M059J (cell line): ENCODE measurements around the gene CHPF. TPM values are rescaled to one million over a fixed set of nuclear protein-coding genes. Genes with fewer than 3 reads are reported as not detected.

Experiments used
- DNase-seq: peaks from one replicate; pipeline ENCODE4 v3.0.0-alpha.2; 2012; ENCODE audit warnings: low read depth
- total RNA-seq: library from RNA; depleted of rRNA; stranded (reverse); fragments of >200 nt; shearing (Covaris generic); gene quantifications from 2 replicates; pipeline ENCODE4 v1.2.3, GENCODE V29; 2014; rRNA removed

The CHPF gene
- 117 and 227 TPM in 2 replicates for total RNA-seq

GRCh38 chr2:219543596-219544358 lies at the start of gene CHPF, which contains the start of gene TMEM198:
Gene CHPF, minus strand, starts transcription at chr2:219543809. Its CDS starts 271 bp downstream, at chr2:219543538.
Gene TMEM198, plus strand, starts transcription at chr2:219544028. Its CDS starts 700 bp downstream, at chr2:219544728.
- peak; percentile 97 for DNase-seq

- no peak for DNase-seq
Measured at GRCh38 chr2:219593154-219593553, 49.5 kb upstream of the CHPF start.

- DNase-seq, result no peak
Measured at GRCh38 chr2:219592736-219593135, 49.1 kb upstream of the CHPF start.

GRCh38 chr2:219591091-219591490 lies 47.5 kb upstream of the CHPF start:
- no peak for DNase-seq

- DNase-seq, result no peak
Measured at GRCh38 chr2:219581346-219581745, 37.7 kb upstream of the CHPF start.

GRCh38 chr2:219578811-219579613 lies 35.4 kb upstream of the CHPF start:
- DNase-seq, result no peak

GRCh38 chr2:219576505-219577388 lies 33.1 kb upstream of the CHPF start:
- peak; percentile 34 for DNase-seq

- DNase-seq, result no peak
Measured at GRCh38 chr2:219575566-219576504, 32.2 kb upstream of the CHPF start.

GRCh38 chr2:219574484-219575311 lies 31.1 kb upstream of the CHPF start:
- no peak for DNase-seq

GRCh38 chr2:219573166-219573565 lies 29.6 kb upstream of the CHPF start:
- DNase-seq, result no peak

GRCh38 chr2:219572237-219573001 lies 28.8 kb upstream of the CHPF start, which contains the start of gene INHA:
Gene INHA, plus strand, starts transcription at chr2:219572310. Its CDS starts 65 bp downstream, at chr2:219572375.
- DNase-seq, result no peak

GRCh38 chr2:219571311-219572236 lies 28.0 kb upstream of the CHPF start, which contains the start of gene OBSL1:
Gene OBSL1, minus strand, starts transcription at chr2:219571539. Its CDS starts 307 bp downstream, at chr2:219571232.
- DNase-seq, result peak; percentile 81

- DNase-seq, result no peak
Measured at GRCh38 chr2:219570924-219571310, 27.3 kb upstream of the CHPF start.

GRCh38 chr2:219570194-219570923 lies 26.8 kb upstream of the CHPF start:
- DNase-seq, result peak; percentile 33

- no peak for DNase-seq
Measured at GRCh38 chr2:219569635-219570034, 26.0 kb upstream of the CHPF start.

GRCh38 chr2:219569041-219569440 lies 25.4 kb upstream of the CHPF start:
- peak; percentile 82 for DNase-seq
